H1 (cell line): ENCODE results near the gene MYLK. TPM values are rescaled to one million over a fixed set of nuclear protein-coding genes. Genes with fewer than 3 reads are reported as not detected.

Experiments used
- BCL11A ChIP-seq, 2 experiments: IDR thresholded peaks; one replicate each; pipeline ENCODE4 v1.6.1; 2011; ENCODE audit warnings: low read depth in 2 of 2, low read length in 2 of 2, mild to moderate bottlenecking in 2 of 2
- BRCA1 ChIP-seq: IDR thresholded peaks from 2 replicates; pipeline ENCODE4 v1.6.1; 2012; ENCODE audit warnings: low read depth, low read length, improper control_type of control experiment
- CHD7 ChIP-seq: fragments of 300-600 bp; sonication (generic); IDR thresholded peaks from 2 replicates; pipeline ENCODE4 v1.7.1; 2012; ENCODE audit warnings: low read length, moderate library complexity, mild to moderate bottlenecking, inconsistent platforms; ENCODE audit not compliant: insufficient replicate concordance
- MAFK ChIP-seq: IDR thresholded peaks from 2 replicates; pipeline ENCODE4 v1.6.1; 2012; ENCODE audit warnings: low read depth, mild to moderate bottlenecking, improper control_type of control experiment, low read length
- SRF ChIP-seq: IDR thresholded peaks from 2 replicates; pipeline ENCODE4 v1.6.1; 2011; ENCODE audit warnings: mild to moderate bottlenecking, low read depth, low read length, moderate library complexity
- SUZ12 ChIP-seq: fragments of 200-600 bp; sonication (generic); IDR thresholded peaks from 2 replicates; pipeline ENCODE4 v1.6.1; 2012; ENCODE audit warnings: mild to moderate bottlenecking, inconsistent platforms, low read length, moderate library complexity, mixed read lengths
- TBP ChIP-seq: IDR thresholded peaks from 2 replicates; pipeline ENCODE4 v1.6.1; 2011; ENCODE audit warnings: low read depth, low read length, improper control_type of control experiment
- polyA plus RNA-seq, 7 experiments: library from polyadenylated mRNA; depleted of rRNA in 3 of 7; stranded (reverse) in 5 of 7; unstranded in 2 of 7; fragments of >200 nt in 5 of 7; fragments of 200-250 nt in 2 of 7; gene quantifications; 1 replicate in 5 of 7; 2 replicates in 1 of 7; 4 replicates in 1 of 7; pipeline versions ENCODE4 v1.2.1 to v1.2.3, GENCODE V29; 2011 to 2013; ENCODE audit warnings: missing spikeins in 2 of 7, mixed read lengths in 2 of 7
- total RNA-seq: library from RNA; stranded (reverse); fragmentation: NEBNext Ultra II Directional; extraction: Animal tissue kit (Norgen Biotek cat#: 25700); gene quantifications from 2 replicates; pipeline ENCODE4 v1.2.1, GENCODE V29; 2021
- TF ChIP-seq, protein P1 (sequence below), 3 experiments: IDR thresholded peaks; 1 replicate in 2 of 3; 2 replicates in 1 of 3; pipeline versions ENCODE4 v1.5.1 to v1.6.1; 2011; ENCODE audit warnings: low read length in 3 of 3, mild to moderate bottlenecking in 3 of 3, inconsistent platforms in 2 of 3, low read depth in 1 of 3, moderate library complexity in 1 of 3; ENCODE audit not compliant: insufficient read depth in 1 of 3; ENCODE audit errors: control extremely low read depth in 1 of 3

Gene MYLK
- total and polyA plus RNA-seq, 2 of the 8 experiments (the other 6 are each of a cell fraction or from before 2014, with no cell fraction given), result 11.6 to 21.3 TPM

- TF ChIP-seq TBP, result no peak
- TF ChIP-seq SRF, result no peak
- no peak for TF ChIP-seq CHD7
- TF ChIP-seq MAFK, result no peak
- TF ChIP-seq BCL11A (IDR thresholded peaks at IDR 0.05; ENCODE audit: low read depth in 2 of 2, low read length in 2 of 2), result no peak
- TF ChIP-seq, protein P1, sequence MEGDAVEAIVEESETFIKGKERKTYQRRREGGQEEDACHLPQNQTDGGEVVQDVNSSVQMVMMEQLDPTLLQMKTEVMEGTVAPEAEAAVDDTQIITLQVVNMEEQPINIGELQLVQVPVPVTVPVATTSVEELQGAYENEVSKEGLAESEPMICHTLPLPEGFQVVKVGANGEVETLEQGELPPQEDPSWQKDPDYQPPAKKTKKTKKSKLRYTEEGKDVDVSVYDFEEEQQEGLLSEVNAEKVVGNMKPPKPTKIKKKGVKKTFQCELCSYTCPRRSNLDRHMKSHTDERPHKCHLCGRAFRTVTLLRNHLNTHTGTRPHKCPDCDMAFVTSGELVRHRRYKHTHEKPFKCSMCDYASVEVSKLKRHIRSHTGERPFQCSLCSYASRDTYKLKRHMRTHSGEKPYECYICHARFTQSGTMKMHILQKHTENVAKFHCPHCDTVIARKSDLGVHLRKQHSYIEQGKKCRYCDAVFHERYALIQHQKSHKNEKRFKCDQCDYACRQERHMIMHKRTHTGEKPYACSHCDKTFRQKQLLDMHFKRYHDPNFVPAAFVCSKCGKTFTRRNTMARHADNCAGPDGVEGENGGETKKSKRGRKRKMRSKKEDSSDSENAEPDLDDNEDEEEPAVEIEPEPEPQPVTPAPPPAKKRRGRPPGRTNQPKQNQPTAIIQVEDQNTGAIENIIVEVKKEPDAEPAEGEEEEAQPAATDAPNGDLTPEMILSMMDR (IDR thresholded peaks at IDR 0.05; ENCODE audit: control extremely low read depth in 1 of 3, insufficient read depth in 1 of 3, low read depth in 1 of 3, low read length in 3 of 3), result no peak
- no peak for TF ChIP-seq SUZ12
- no peak for TF ChIP-seq BRCA1
Measured at GRCh38 chr3:123733805-123734526, 150.2 kb downstream of the MYLK start (continued).
